Sigmoid colon (tissue), 4 donors: Measurements from ENCODE around the gene DSE.

Experiments
- CTCF ChIP-seq, 4 experiments: fragments of 450-650 bp in 3 of 4; fragments of 200-600 bp in 1 of 4; IDR thresholded peaks; one replicate each; pipeline ENCODE4 v1.5.1; 2016 to 2019; ENCODE audit warnings: antibody characterized with exemption in 4 of 4, mild to moderate bottlenecking in 3 of 4, moderate library complexity in 2 of 4
- EP300 ChIP-seq, 4 donors: sonication (generic); formaldehyde crosslinking; IDR thresholded peaks; one replicate each; pipeline ENCODE4 v1.6.1; 2017; ENCODE audit warnings: antibody characterized with exemption in 4 of 4
- POLR2A ChIP-seq, 2 donors: fragments of 450-650 bp; IDR thresholded peaks; one replicate each; pipeline ENCODE4 v1.6.1; 2016; ENCODE audit warnings: antibody characterized with exemption in 2 of 2, mild to moderate bottlenecking in 2 of 2, moderate library complexity in 2 of 2
- POLR2AphosphoS5 ChIP-seq, 4 donors: sonication (generic); formaldehyde crosslinking; IDR thresholded peaks; one replicate each; pipeline ENCODE4 v1.6.1; 2017; ENCODE audit warnings: antibody characterized with exemption in 4 of 4

- TF ChIP-seq CTCF (IDR thresholded peaks at IDR 0.05) = no peak
- no peak for TF ChIP-seq POLR2A (IDR thresholded peaks at IDR 0.05)
- no peak for TF ChIP-seq POLR2AphosphoS5 (IDR thresholded peaks at IDR 0.05)
- TF ChIP-seq EP300 (IDR thresholded peaks at IDR 0.05) = no peak
These were observed 76.3 kb downstream of the DSE start for GRCh38 chr6:116447052-116447451.
